Measurements from ENCODE around the gene FAM174B. TPM values are rescaled to one million over a fixed set of nuclear protein-coding genes. Genes with fewer than 3 reads are reported as not detected.

FAM174B gene
- total and polyA plus RNA-seq, 12 donors: 3.7 to 16.4 (median 9.9) TPM

GRCh38 chr15:92682741-92683510 lies 27.4 kb upstream of the FAM174B start:
- TF ChIP-seq POLR2A (IDR thresholded peaks at IDR 0.05) (no peak), CTCF (IDR thresholded peaks at IDR 0.05) (no peak)
- H3K4me1 ChIP-seq (replicated peaks in 1 of 2): peaks cover 0 to 12% of the 10 kb centered on the region in 2 donors
- no peak overlapping the region for H3K27ac ChIP-seq
- H3K9me3 ChIP-seq (replicated peaks in 1 of 3): no peaks in the 10 kb centered on the region
- H3K27me3 ChIP-seq: no peaks in the 10 kb centered on the region
- intact Hi-C loops (cut with DNase I): no loop called here
- no peak overlapping the region for H3K4me3 ChIP-seq
- no peaks in the 10 kb centered on the region for H3K36me3 ChIP-seq (replicated peaks in 1 of 2)
- 79 to 84% (median 81%) methylated on average over 7 of the region's 7 CpGs for WGBS, 4 donors
- DNase-seq: no peak

GRCh38 chr15:92681141-92681631 lies 25.6 kb upstream of the FAM174B start:
- H3K4me3 ChIP-seq: no peak overlapping the region
- H3K36me3 ChIP-seq (replicated peaks in 1 of 2): no peaks in the 10 kb centered on the region
- intact Hi-C loops (cut with DNase I): no loop called here
- no peak overlapping the region for H3K27ac ChIP-seq
- 34 to 54% (median 42%) methylated on average over 3 of the region's 3 CpGs for WGBS, 4 donors
- no peaks in the 10 kb centered on the region for H3K27me3 ChIP-seq
- H3K9me3 ChIP-seq (replicated peaks in 1 of 3): no peaks in the 10 kb centered on the region
- peaks cover 0 to 12% of the 10 kb centered on the region in 2 donors for H3K4me1 ChIP-seq (replicated peaks in 1 of 2)
- DNase-seq: peak in 3 of 7 donors; percentile 23 to 34 (median 25)
- no peak for TF ChIP-seq CTCF (IDR thresholded peaks at IDR 0.05)
- TF ChIP-seq POLR2A (IDR thresholded peaks at IDR 0.05): no peak

- Histone ChIP-seq H3K27me3 (no peaks in the 10 kb centered on the region), H3K4me3 (no peak overlapping the region), H3K36me3 (replicated peaks in 1 of 2) (no peaks in the 10 kb centered on the region), H3K9me3 (replicated peaks in 1 of 3) (no peaks in the 10 kb centered on the region), H3K27ac (no peak overlapping the region), H3K4me1 (replicated peaks in 1 of 2) (peaks cover 0 to 12% of the 10 kb centered on the region in 2 donors)
- peak in 5 of 7 donors; percentile 33 to 73 (median 39) for DNase-seq
- intact Hi-C loops (cut with DNase I): no loop called here
- no peak for TF ChIP-seq CTCF (IDR thresholded peaks at IDR 0.05)
- TF ChIP-seq POLR2A (IDR thresholded peaks at IDR 0.05): no peak
- 60 to 77% (median 65%) methylated on average over 4 of the region's 4 CpGs for WGBS, 4 donors
These were observed 22.4 kb upstream of the FAM174B start for GRCh38 chr15:92677999-92678398.

- TF ChIP-seq CTCF (IDR thresholded peaks at IDR 0.05) (no peak), POLR2A (IDR thresholded peaks at IDR 0.05) (no peak)
- Histone ChIP-seq H3K4me1 (replicated peaks in 1 of 2) (peaks cover 0 to 9% of the 10 kb centered on the region in 2 donors), H3K36me3 (replicated peaks in 1 of 2) (no peaks in the 10 kb centered on the region), H3K27me3 (no peaks in the 10 kb centered on the region), H3K4me3 (no peak overlapping the region), H3K9me3 (replicated peaks in 1 of 3) (no peaks in the 10 kb centered on the region), H3K27ac (no peak overlapping the region)
- WGBS, 4 donors: 93 to 98% (median 95%) methylated on average over 2 of the region's 2 CpGs
- intact Hi-C loops (cut with DNase I): no loop called here
- no peak for DNase-seq
These were observed 21.0 kb upstream of the FAM174B start for GRCh38 chr15:92676561-92676960.

All from adrenal gland (tissue), 12 donors.